Measurements from ENCODE around the gene ADISSP. TPM values are rescaled to one million over a fixed set of nuclear protein-coding genes. Genes with fewer than 3 reads are reported as not detected.

ADISSP gene
- total and polyA plus RNA-seq, 2 experiments from 2014 or later = 86.6 to 126 TPM

- Histone ChIP-seq H3K27ac (ENCODE audit: low read depth) (no peak overlapping the region), H3K27me3 (ENCODE audit: insufficient read depth) (no peaks in the 10 kb centered on the region), H3K4me2 (peak overlapping the region; percentile 95), H3F3A (replicated peaks; ENCODE audit: low read depth) (0 out of 2 replicates have a peak, but pooled peaks cover 4% of the 10 kb centered on the region), H3K36me3 (ENCODE audit: insufficient read depth) (no peaks in the 10 kb centered on the region; the same call in none of the 2 replicates), H2AFZ (no peak overlapping the region), H4K20me1 (replicated peaks; ENCODE audit: insufficient read depth) (peaks cover 6% of the 10 kb centered on the region), H3K79me2 (replicated peaks; ENCODE audit: insufficient read depth) (peaks cover 23% of the 10 kb centered on the region), H3K4me3 (peak overlapping the region; percentile 95), H3K9me2 (ENCODE audit: insufficient read depth) (no peaks in the 10 kb centered on the region), H3K4me1 (ENCODE audit: insufficient read depth) (peaks cover 14% of the 10 kb centered on the region)
- DNase-seq (ENCODE audit: low spot score) (no peak), ATAC-seq (no peak)
- H3K27me3 Mint-ChIP-seq (ENCODE audit: insufficient read depth, low read depth, poor library complexity) = peaks cover 13% of the 10 kb centered on the region
- H3K4me3 Mint-ChIP-seq = peak overlapping the region; percentile 92
- no peak for TF ChIP-seq EZH2phosphoT487 (IDR thresholded peaks at IDR 0.05; ENCODE audit: unreplicated experiment)
- H3K36me3 Mint-ChIP-seq (ENCODE audit: low read depth) = peaks cover 5% of the 10 kb centered on the region; the same call in 1 of the 3 replicates
- H3K27ac Mint-ChIP-seq = no peak overlapping the region
- peaks cover 16% of the 10 kb centered on the region for H3K4me1 Mint-ChIP-seq
- H3K9me3 Mint-ChIP-seq = no peaks in the 10 kb centered on the region
Observed at GRCh38 chr20:3766422-3767109, 987 bp downstream of the ADISSP start.

GRCh38 chr20:3765171-3765882, 2.2 kb downstream of the ADISSP start:
- Mint-ChIP-seq H3K9me3 (no peaks in the 10 kb centered on the region), H3K27me3 (ENCODE audit: insufficient read depth, low read depth, poor library complexity) (peaks cover 11% of the 10 kb centered on the region), H3K4me3 (peak overlapping the region; percentile 92), H3K4me1 (peaks cover 16% of the 10 kb centered on the region), H3K36me3 (ENCODE audit: low read depth) (peaks cover 7% of the 10 kb centered on the region; the same call in 1 of the 3 replicates), H3K27ac (no peak overlapping the region)
- peaks cover 23% of the 10 kb centered on the region for H3K4me1 ChIP-seq (ENCODE audit: insufficient read depth)
- 0 out of 2 replicates have a peak, but pooled peaks cover 4% of the 10 kb centered on the region for H3F3A ChIP-seq (replicated peaks; ENCODE audit: low read depth)
- peaks cover 30% of the 10 kb centered on the region for H3K79me2 ChIP-seq (replicated peaks; ENCODE audit: insufficient read depth)
- no peaks in the 10 kb centered on the region for H3K9me2 ChIP-seq (ENCODE audit: insufficient read depth)
- no peak overlapping the region for H3K4me3 ChIP-seq
- H2AFZ ChIP-seq = no peak overlapping the region
- no peaks in the 10 kb centered on the region; the same call in none of the 2 replicates for H3K36me3 ChIP-seq (ENCODE audit: insufficient read depth)
- DNase-seq (ENCODE audit: low spot score) = no peak
- H4K20me1 ChIP-seq (replicated peaks; ENCODE audit: insufficient read depth) = peaks cover 6% of the 10 kb centered on the region
- no peak for ATAC-seq
- no peak overlapping the region for H3K27ac ChIP-seq (ENCODE audit: low read depth)
- no peak overlapping the region for H3K4me2 ChIP-seq
- no peaks in the 10 kb centered on the region for H3K27me3 ChIP-seq (ENCODE audit: insufficient read depth)
- TF ChIP-seq ZNF331 (CRISPR knock-in tag; IDR thresholded peaks at IDR 0.05; ENCODE audit: low read depth) (no peak), JUNB (IDR thresholded peaks at IDR 0.05; ENCODE audit: unreplicated experiment) (no peak), CREB1 (CRISPR knock-in tag; IDR thresholded peaks at IDR 0.05; ENCODE audit: low read depth) (no peak), ZNF462 (CRISPR knock-in tag; IDR thresholded peaks at IDR 0.05) (no peak), ZNF114 (CRISPR knock-in tag; IDR thresholded peaks at IDR 0.05) (no peak), STAT1 (IDR thresholded peaks at IDR 0.05; ENCODE audit: unreplicated experiment) (no peak), EZH2 (IDR thresholded peaks at IDR 0.05; ENCODE audit: low read depth, unreplicated experiment) (no peak), REST (IDR thresholded peaks at IDR 0.05; ENCODE audit: unreplicated experiment) (no peak)

Data from GM23338 (cell line).